Measurements from ENCODE around the gene NHLRC3.
"Not testable (repeated sequence)": the region's sequence is repeated elsewhere in the genome, so short reads cannot be mapped to it uniquely, and the experiment has no call there.

NHLRC3 gene, protein sequence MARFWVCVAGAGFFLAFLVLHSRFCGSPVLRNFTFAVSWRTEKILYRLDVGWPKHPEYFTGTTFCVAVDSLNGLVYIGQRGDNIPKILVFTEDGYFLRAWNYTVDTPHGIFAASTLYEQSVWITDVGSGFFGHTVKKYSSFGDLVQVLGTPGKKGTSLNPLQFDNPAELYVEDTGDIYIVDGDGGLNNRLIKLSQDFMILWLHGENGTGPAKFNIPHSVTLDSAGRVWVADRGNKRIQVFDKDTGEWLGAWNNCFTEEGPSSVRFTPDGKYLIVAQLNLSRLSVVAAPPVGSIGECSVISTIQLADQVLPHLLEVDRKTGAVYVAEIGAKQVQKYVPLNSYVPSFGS

GRCh38 chr13:39037880-39038568, at the start of gene NHLRC3, which contains the start of gene PROSER1:
TSS of gene NHLRC3 (plus strand) at chr13:39038456. CDS start at chr13:39038640, 184 bp downstream.
TSS of gene PROSER1 (minus strand) at chr13:39038089. CDS start at chr13:39037242, 847 bp downstream.
- Histone ChIP-seq H3K36me3 (ENCODE audit: insufficient read depth, low read length) (no peaks in the 10 kb centered on the region), H3K27me3 (ENCODE audit: insufficient read depth, low read length) (no peaks in the 10 kb centered on the region), H3K79me2 (ENCODE audit: control insufficient read depth, insufficient read depth, low read length, unreplicated experiment) (peaks cover 53% of the 10 kb centered on the region), H2AFZ (ENCODE audit: low read length, unreplicated experiment) (peak within 1 kb of the TSS; percentile 96), H3K27ac (ENCODE audit: low read depth, low read length) (peak within 1 kb of the TSS; percentile 62), H3K4me1 (ENCODE audit: control insufficient read depth, insufficient read depth, low read length, unreplicated experiment) (peaks cover 15% of the 10 kb centered on the region), H3K4me3 (ENCODE audit: low read depth, low read length) (peak within 1 kb of the TSS; percentile 95)

GRCh38 chr13:38990693-38991092, 47.6 kb upstream of the NHLRC3 start, which contains the start of gene STOML3:
TSS of gene STOML3 (minus strand) at chr13:38990831. CDS start at chr13:38990721, 110 bp downstream.
- Histone ChIP-seq H3K27me3 (ENCODE audit: insufficient read depth, low read length) (peaks cover 4% of the 10 kb centered on the region; the same call in 1 of the 2 replicates), H3K27ac (ENCODE audit: low read depth, low read length) (no peak within 1 kb of the TSS), H3K4me1 (ENCODE audit: control insufficient read depth, insufficient read depth, low read length, unreplicated experiment) (no peaks in the 10 kb centered on the region), H3K4me3 (ENCODE audit: low read depth, low read length) (no peak within 1 kb of the TSS), H2AFZ (ENCODE audit: low read length, unreplicated experiment) (peak within 1 kb of the TSS; percentile 18), H3K36me3 (ENCODE audit: insufficient read depth, low read length) (no peaks in the 10 kb centered on the region), H3K79me2 (ENCODE audit: control insufficient read depth, insufficient read depth, low read length, unreplicated experiment) (no peaks in the 10 kb centered on the region)

GRCh38 chr13:38993381-38993780, 44.9 kb upstream of the NHLRC3 start:
- Histone ChIP-seq H3K27me3 (ENCODE audit: insufficient read depth, low read length) (no peaks in the 10 kb centered on the region), H3K79me2 (ENCODE audit: control insufficient read depth, insufficient read depth, low read length, unreplicated experiment) (no peaks in the 10 kb centered on the region), H3K27ac (ENCODE audit: low read depth, low read length) (no peak overlapping the region), H3K36me3 (ENCODE audit: insufficient read depth, low read length) (no peaks in the 10 kb centered on the region), H3K4me3 (ENCODE audit: low read depth, low read length) (no peak overlapping the region), H2AFZ (ENCODE audit: low read length, unreplicated experiment) (no peak overlapping the region), H3K4me1 (ENCODE audit: control insufficient read depth, insufficient read depth, low read length, unreplicated experiment) (no peaks in the 10 kb centered on the region)

GRCh38 chr13:38998739-38999138, 39.5 kb upstream of the NHLRC3 start:
- no peaks in the 10 kb centered on the region for H3K79me2 ChIP-seq (ENCODE audit: control insufficient read depth, insufficient read depth, low read length, unreplicated experiment)
- H2AFZ ChIP-seq (ENCODE audit: low read length, unreplicated experiment) = no peak overlapping the region
- no peak overlapping the region for H3K27ac ChIP-seq (ENCODE audit: low read depth, low read length)
- no peaks in the 10 kb centered on the region for H3K27me3 ChIP-seq (ENCODE audit: insufficient read depth, low read length)
- no peak overlapping the region for H3K4me3 ChIP-seq (ENCODE audit: low read depth, low read length)
- H3K36me3 ChIP-seq (ENCODE audit: insufficient read depth, low read length) = no peaks in the 10 kb centered on the region
- H3K4me1 ChIP-seq (ENCODE audit: control insufficient read depth, insufficient read depth, low read length, unreplicated experiment) = no peaks in the 10 kb centered on the region

- H3K4me3 ChIP-seq (ENCODE audit: low read depth, low read length); H3K79me2 ChIP-seq (ENCODE audit: control insufficient read depth, insufficient read depth, low read length, unreplicated experiment); H3K4me1 ChIP-seq (ENCODE audit: control insufficient read depth, insufficient read depth, low read length, unreplicated experiment); H3K27me3 ChIP-seq (ENCODE audit: insufficient read depth, low read length); H3K27ac ChIP-seq (ENCODE audit: low read depth, low read length); H3K36me3 ChIP-seq (ENCODE audit: insufficient read depth, low read length); H2AFZ ChIP-seq (ENCODE audit: low read length, unreplicated experiment): not testable (repeated sequence)
Measured at GRCh38 chr13:39006371-39007111, 31.7 kb upstream of the NHLRC3 start.

DNA sequence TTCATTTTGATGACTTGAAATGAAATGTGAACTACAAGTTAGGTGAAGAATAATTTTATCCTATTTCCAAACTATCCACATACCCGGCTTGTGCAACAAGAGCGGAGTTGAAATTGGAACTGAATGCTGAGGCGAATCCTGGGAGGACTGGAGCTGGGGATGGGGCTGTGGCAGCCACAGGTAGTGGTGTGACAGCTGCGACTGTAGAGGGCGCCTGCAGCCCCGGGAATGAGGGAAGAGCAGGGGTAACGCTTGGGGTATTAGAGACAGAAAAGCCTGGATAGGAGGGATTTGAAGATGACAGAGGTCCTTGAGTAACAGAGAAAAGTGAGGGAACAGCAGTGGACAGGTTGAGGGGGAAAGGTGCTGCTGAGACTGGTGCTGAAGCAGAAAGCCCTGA, 25.6 kb upstream of the NHLRC3 start:
- H3K36me3 ChIP-seq (ENCODE audit: insufficient read depth, low read length) = peaks cover 16% of the 10 kb centered on the region; the same call in 1 of the 2 replicates
- H3K27ac ChIP-seq (ENCODE audit: low read depth, low read length) = no peak overlapping the region
- no peak overlapping the region for H2AFZ ChIP-seq (ENCODE audit: low read length, unreplicated experiment)
- H3K79me2 ChIP-seq (ENCODE audit: control insufficient read depth, insufficient read depth, low read length, unreplicated experiment) = no peaks in the 10 kb centered on the region
- no peak overlapping the region for H3K4me3 ChIP-seq (ENCODE audit: low read depth, low read length)
- no peaks in the 10 kb centered on the region for H3K27me3 ChIP-seq (ENCODE audit: insufficient read depth, low read length)
- no peaks in the 10 kb centered on the region for H3K4me1 ChIP-seq (ENCODE audit: control insufficient read depth, insufficient read depth, low read length, unreplicated experiment)

DNA sequence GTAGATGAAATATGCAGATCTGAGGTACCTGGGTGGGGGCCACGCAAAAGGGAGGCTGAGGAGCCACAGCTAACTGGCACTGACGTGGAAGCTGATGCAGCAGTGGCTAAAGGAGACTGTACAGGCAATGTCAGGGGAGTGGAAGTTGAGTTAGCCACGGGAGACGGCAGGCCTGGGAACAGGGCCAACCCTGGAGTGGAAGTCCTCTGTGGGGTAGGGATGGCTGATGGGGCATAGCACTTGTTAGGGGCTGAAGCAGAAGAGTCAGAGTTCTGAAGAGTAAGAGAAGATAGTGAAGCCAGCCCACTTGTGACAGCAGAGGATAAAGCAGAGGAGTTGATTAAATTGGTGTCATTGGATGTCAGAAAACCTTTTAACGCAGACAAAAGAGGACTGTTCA, 24.8 kb upstream of the NHLRC3 start:
- Histone ChIP-seq H3K79me2 (ENCODE audit: control insufficient read depth, insufficient read depth, low read length, unreplicated experiment) (no peaks in the 10 kb centered on the region), H3K36me3 (ENCODE audit: insufficient read depth, low read length) (peaks cover 19% of the 10 kb centered on the region; the same call in 1 of the 2 replicates), H2AFZ (ENCODE audit: low read length, unreplicated experiment) (no peak overlapping the region)

GRCh38 chr13:39016087-39016486, 22.2 kb upstream of the NHLRC3 start:
- Histone ChIP-seq H3K79me2 (ENCODE audit: control insufficient read depth, insufficient read depth, low read length, unreplicated experiment) (no peaks in the 10 kb centered on the region), H3K4me1 (ENCODE audit: control insufficient read depth, insufficient read depth, low read length, unreplicated experiment) (no peaks in the 10 kb centered on the region), H3K27ac (ENCODE audit: low read depth, low read length) (no peak overlapping the region), H3K36me3 (ENCODE audit: insufficient read depth, low read length) (peaks cover 13% of the 10 kb centered on the region; the same call in 1 of the 2 replicates), H2AFZ (ENCODE audit: low read length, unreplicated experiment) (no peak overlapping the region), H3K4me3 (ENCODE audit: low read depth, low read length) (no peak overlapping the region), H3K27me3 (ENCODE audit: insufficient read depth, low read length) (no peaks in the 10 kb centered on the region)

More for the DNA sequence above, 24.8 kb upstream of the NHLRC3 start:
- H3K4me1 ChIP-seq (ENCODE audit: control insufficient read depth, insufficient read depth, low read length, unreplicated experiment) = no peaks in the 10 kb centered on the region
- H3K27me3 ChIP-seq (ENCODE audit: insufficient read depth, low read length) = no peaks in the 10 kb centered on the region
- no peak overlapping the region for H3K27ac ChIP-seq (ENCODE audit: low read depth, low read length)
- no peak overlapping the region for H3K4me3 ChIP-seq (ENCODE audit: low read depth, low read length)

- Histone ChIP-seq H3K36me3 (ENCODE audit: insufficient read depth, low read length) (peaks cover 13% of the 10 kb centered on the region; the same call in 1 of the 2 replicates), H3K79me2 (ENCODE audit: control insufficient read depth, insufficient read depth, low read length, unreplicated experiment) (no peaks in the 10 kb centered on the region)
Measured at GRCh38 chr13:39016787-39017186, 21.5 kb upstream of the NHLRC3 start.

DNA sequence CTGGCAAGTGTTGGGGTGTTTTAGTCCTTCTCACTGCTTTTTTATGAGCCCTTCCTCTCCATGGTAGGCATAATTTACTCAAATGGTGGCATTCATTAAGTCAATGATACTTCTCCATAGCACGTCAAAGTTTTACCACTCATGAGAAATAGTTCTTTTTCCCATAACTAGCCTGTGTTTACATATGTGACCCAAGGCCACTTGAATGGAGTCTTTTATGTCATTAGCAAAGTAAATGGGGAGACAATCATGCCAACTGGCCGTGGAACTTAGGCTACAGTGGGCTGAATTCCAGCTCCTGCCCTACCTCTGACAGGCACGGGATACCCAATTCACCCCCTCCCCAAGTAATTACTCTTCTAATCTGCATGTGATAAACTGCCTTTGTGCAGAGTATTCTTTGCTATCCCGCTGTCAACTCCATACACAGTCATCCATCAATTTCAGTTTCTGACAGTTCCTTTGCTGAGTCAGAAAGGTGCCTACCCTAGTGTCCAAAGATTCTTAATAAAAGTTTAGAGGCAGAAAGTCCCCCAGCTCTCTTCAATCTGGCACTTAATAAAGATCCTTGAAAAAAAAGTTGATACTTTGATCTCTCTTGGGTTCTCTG, 17.3 kb upstream of the NHLRC3 start:
- no peak overlapping the region for H2AFZ ChIP-seq (ENCODE audit: low read length, unreplicated experiment)
- H3K27me3 ChIP-seq (ENCODE audit: insufficient read depth, low read length) = no peaks in the 10 kb centered on the region
- H3K36me3 ChIP-seq (ENCODE audit: insufficient read depth, low read length) = peaks cover 14% of the 10 kb centered on the region
- H3K79me2 ChIP-seq (ENCODE audit: control insufficient read depth, insufficient read depth, low read length, unreplicated experiment) = no peaks in the 10 kb centered on the region
- no peaks in the 10 kb centered on the region for H3K4me1 ChIP-seq (ENCODE audit: control insufficient read depth, insufficient read depth, low read length, unreplicated experiment)
- no peak overlapping the region for H3K4me3 ChIP-seq (ENCODE audit: low read depth, low read length)
- H3K27ac ChIP-seq (ENCODE audit: low read depth, low read length) = no peak overlapping the region

More at GRCh38 chr13:39016787-39017186, 21.5 kb upstream of the NHLRC3 start:
- Histone ChIP-seq H3K4me1 (ENCODE audit: control insufficient read depth, insufficient read depth, low read length, unreplicated experiment) (no peaks in the 10 kb centered on the region), H3K4me3 (ENCODE audit: low read depth, low read length) (no peak overlapping the region), H2AFZ (ENCODE audit: low read length, unreplicated experiment) (no peak overlapping the region), H3K27me3 (ENCODE audit: insufficient read depth, low read length) (no peaks in the 10 kb centered on the region), H3K27ac (ENCODE audit: low read depth, low read length) (no peak overlapping the region)

Measured in ACC112 (cell line).